ENCODE results near the gene NRBF2. TPM values are rescaled to one million over a fixed set of nuclear protein-coding genes. Genes with fewer than 3 reads are reported as not detected.

Gene NRBF2
- total and polyA plus RNA-seq, 9 of the 15 experiments (the other 6 are each of a cell fraction or from before 2014, with no cell fraction given) = 20.8 to 52.1 (median 30.5) TPM

GRCh38 chr10:63133056-63133820 lies at the start of gene NRBF2 (continued):
- TF ChIP-seq ATF3 (IDR thresholded peaks at IDR 0.05) (peak; percentile 96), ATF3 (CRISPR knock-in tag; conservative IDR thresholded peaks at IDR 0.05) (peak; percentile 12; the same call in 1 of the 2 replicates), ARID3B (CRISPR knock-in tag; IDR thresholded peaks at IDR 0.05; ENCODE audit: borderline replicate concordance) (no peak), U2AF2 (optimal IDR thresholded peaks at IDR 0.05; ENCODE audit: low read depth, low read length) (no peak), ESRRB (CRISPR knock-in tag; IDR thresholded peaks at IDR 0.05; ENCODE audit: borderline replicate concordance) (no peak), ASH1L (IDR thresholded peaks at IDR 0.05; ENCODE audit: borderline replicate concordance, low read depth, partially characterized antibody) (no peak), BHLHE40 (IDR thresholded peaks at IDR 0.05; ENCODE audit: low read length) (peak; percentile 99), ZNF512 (tag; IDR thresholded peaks at IDR 0.05) (no peak), ZNF232 (CRISPR knock-in tag; IDR thresholded peaks at IDR 0.05) (peak; percentile 31; the same call in 1 of the 2 replicates), ZNF407 (IDR thresholded peaks at IDR 0.05; ENCODE audit: low read depth) (no peak)
